NCI-H69 (cell line): Measurements from ENCODE around the gene PDE4D.
A peak's percentile ranks its signal among the peaks of the same experiment; 100 is the strongest.

Source experiments
- DNase-seq: peaks from one replicate; lab custom pipeline; 2025; lab: John Stamatoyannopoulos, UW

The PDE4D gene

GRCh38 chr5:59103303-59103702 lies 790.2 kb downstream of the PDE4D start:
- no peak for DNase-seq

- DNase-seq: no peak
These were observed 791.1 kb downstream of the PDE4D start for GRCh38 chr5:59102437-59102836.

- DNase-seq: no peak
These were observed 792.7 kb downstream of the PDE4D start for GRCh38 chr5:59100875-59101274.

GRCh38 chr5:59099995-59100345 lies 793.6 kb downstream of the PDE4D start:
- no peak for DNase-seq

GRCh38 chr5:59099270-59099994 lies 794.1 kb downstream of the PDE4D start:
- DNase-seq: no peak

- no peak for DNase-seq
These were observed 794.8 kb downstream of the PDE4D start for GRCh38 chr5:59098743-59099142.

GRCh38 chr5:59097712-59098111 lies 795.8 kb downstream of the PDE4D start:
- DNase-seq: peak; percentile 39

GRCh38 chr5:59097116-59097515 lies 796.4 kb downstream of the PDE4D start:
- no peak for DNase-seq

- DNase-seq: no peak
These were observed 798.0 kb downstream of the PDE4D start for GRCh38 chr5:59095480-59095879.

- no peak for DNase-seq
These were observed 798.7 kb downstream of the PDE4D start for GRCh38 chr5:59094864-59095263.

- DNase-seq: no peak
These were observed 800.2 kb downstream of the PDE4D start for GRCh38 chr5:59093329-59093728.

- no peak for DNase-seq
These were observed 800.8 kb downstream of the PDE4D start for GRCh38 chr5:59092758-59093157.

GRCh38 chr5:59091965-59092364 lies 801.6 kb downstream of the PDE4D start:
- no peak for DNase-seq

- no peak for DNase-seq
These were observed 803.2 kb downstream of the PDE4D start for GRCh38 chr5:59090323-59090722.

- DNase-seq: no peak
These were observed 803.8 kb downstream of the PDE4D start for GRCh38 chr5:59089767-59090166.

- DNase-seq: no peak
These were observed 805.0 kb downstream of the PDE4D start for GRCh38 chr5:59088546-59088945.

GRCh38 chr5:59086024-59086423 lies 807.5 kb downstream of the PDE4D start:
- DNase-seq: no peak

GRCh38 chr5:59081693-59082092 lies 811.8 kb downstream of the PDE4D start:
- DNase-seq: peak; percentile 28

- DNase-seq: no peak
These were observed 813.6 kb downstream of the PDE4D start for GRCh38 chr5:59079622-59080620.

- DNase-seq: no peak
These were observed 821.6 kb downstream of the PDE4D start for GRCh38 chr5:59071755-59072549.

GRCh38 chr5:59069438-59070079 lies 824.0 kb downstream of the PDE4D start:
- DNase-seq: peak; percentile 41
